HCT116 (cell line): ENCODE measurements around the gene CABYR. TPM values are rescaled to one million over a fixed set of nuclear protein-coding genes. Genes with fewer than 3 reads are reported as not detected.

ENCODE experiments used
- ATAC-seq: fragments of 200-7000 bp; cut with Tn5 transposase; 2 replicates; pipeline ENCODE4 v1.9.1; 2020; ENCODE audit warnings: mild to moderate bottlenecking, moderate library complexity
- BruUV-seq: library from RNA; stranded (reverse); fragments of 400-500 nt; replicated peaks from 2 replicates; lab custom pipeline; 2021; lab: Mats Ljungman, UMichigan
- CTCF ChIA-PET: fragments of 300-600 bp; sonication (Branson Sonifier 250); formaldehyde crosslinking; loops from one replicate; lab custom pipeline; 2021; ENCODE audit warnings: antibody characterized with exemption; lab: Charles Lee
- POLR2A ChIA-PET: fragments of 300-600, 350-600 bp; sonication (Branson Sonifier 250); formaldehyde crosslinking; loops from one replicate; lab custom pipeline; 2021; ENCODE audit warnings: antibody characterized with exemption; lab: Charles Lee
- RAD21 ChIA-PET, 2 experiments: fragments of 300-600 bp; sonication (Branson Sonifier 250); formaldehyde crosslinking; loops; one replicate each; lab custom pipeline; 2023; ENCODE audit warnings: low total read pairs in 2 of 2; ENCODE audit not compliant: uncharacterized antibody in 2 of 2, unreplicated experiment in 2 of 2, low non-redundant PET in 1 of 2; lab: Charles Lee
- DNase-seq: peaks from one replicate; pipeline ENCODE4 v3.0.0-alpha.2; 2010; ENCODE audit warnings: low read depth, low spot score
- H2AFZ ChIP-seq: fragments of 200-600 bp; shearing (Covaris generic), sonication (generic); 2 replicates; pipeline ENCODE4 v1.6.1; 2017; ENCODE audit warnings: low read depth, mixed run types, mixed read lengths, antibody characterized with exemption, low read length; ENCODE audit not compliant: poor library complexity, severe bottlenecking
- H3K27ac ChIP-seq: 2 replicates; pipeline ENCODE4 v1.5.1; 2012; ENCODE audit warnings: low read depth, low read length
- H3K27me3 ChIP-seq: fragments of 200-600 bp; sonication (generic); 2 replicates; pipeline ENCODE4 v1.6.1; 2016; ENCODE audit warnings: mixed run types, low read length, mixed read lengths; ENCODE audit not compliant: insufficient read depth
- H3K36me3 ChIP-seq, 2 experiments: fragments of 200-500 bp in 1 of 2; fragments of 200-600 bp in 1 of 2; sonication (Bioruptor generic) in 1 of 2; sonication (generic) in 1 of 2; 2 replicates each; pipeline versions ENCODE4 v1.5.1 to v1.6.1; 2014 to 2016; ENCODE audit warnings: low read length in 2 of 2, inconsistent platforms in 1 of 2, mixed read lengths in 1 of 2, mixed run types in 1 of 2; ENCODE audit not compliant: insufficient read depth in 2 of 2, control insufficient read depth in 1 of 2
- H3K4me1 ChIP-seq, 2 experiments: fragments of 200-600 bp in 1 of 2; sonication (generic) in 1 of 2; 2 replicates each; pipeline versions ENCODE4 v1.5.1 to v1.6.1; 2012 to 2017; ENCODE audit warnings: low read length in 2 of 2, inconsistent platforms in 1 of 2, mild to moderate bottlenecking in 1 of 2, mixed read lengths in 1 of 2, mixed run types in 1 of 2, moderate library complexity in 1 of 2; ENCODE audit not compliant: insufficient read depth in 2 of 2, control insufficient read depth in 1 of 2
- H3K4me2 ChIP-seq: fragments of 200-600 bp; sonication (generic); 2 replicates; pipeline ENCODE4 v1.6.1; 2017; ENCODE audit warnings: mixed run types, low read length, mixed read lengths
- H3K4me3 ChIP-seq, 2 experiments: fragments of 200-600 bp in 1 of 2; sonication (generic) in 1 of 2; replicated peaks in 1 of 2; 2 replicates each; pipeline ENCODE4 v1.5.1; 2011 to 2016; ENCODE audit warnings: low read length in 2 of 2, control low read depth in 1 of 2, low read depth in 1 of 2, mild to moderate bottlenecking in 1 of 2, mixed read lengths in 1 of 2, mixed run types in 1 of 2
- H3K79me2 ChIP-seq: fragments of 200-600 bp; sonication (generic); 2 replicates; pipeline ENCODE4 v1.6.1; 2017; ENCODE audit warnings: mild to moderate bottlenecking, mixed run types, low read length, moderate library complexity, mixed read lengths; ENCODE audit not compliant: insufficient read depth
- H3K9ac ChIP-seq: fragments of 200-600 bp; sonication (generic); 2 replicates; pipeline ENCODE4 v1.6.1; 2016; ENCODE audit warnings: low read length, mixed read lengths
- H3K9me2 ChIP-seq: fragments of 200-600 bp; sonication (generic), shearing (Covaris generic); 2 replicates; pipeline ENCODE4 v1.6.1; 2017; ENCODE audit warnings: mixed run types, mild to moderate bottlenecking, moderate library complexity; ENCODE audit not compliant: insufficient read depth
- H3K9me3 ChIP-seq, 2 experiments: fragments of 200-500 bp in 1 of 2; fragments of 200-600 bp in 1 of 2; sonication (Bioruptor generic) in 1 of 2; sonication (generic) in 1 of 2; 2 replicates each; pipeline ENCODE4 v1.6.1; 2014 to 2017; ENCODE audit warnings: low read length in 2 of 2, mixed read lengths in 2 of 2, inconsistent platforms in 1 of 2, low read depth in 1 of 2, mild to moderate bottlenecking in 1 of 2, mixed run types in 1 of 2, moderate library complexity in 1 of 2; ENCODE audit not compliant: control insufficient read depth in 1 of 2, insufficient read depth in 1 of 2
- H4K20me1 ChIP-seq: fragments of 200-600 bp; sonication (generic), shearing (Covaris generic); 2 replicates; pipeline ENCODE4 v1.6.1; 2017; ENCODE audit warnings: mixed run types, mild to moderate bottlenecking, moderate library complexity; ENCODE audit not compliant: insufficient read depth
- CEBPB ChIP-seq: IDR thresholded peaks from 2 replicates; pipeline ENCODE4 v1.6.1; 2012; ENCODE audit warnings: low read depth
- EGR1 ChIP-seq: IDR thresholded peaks from 2 replicates; pipeline ENCODE4 v1.6.1; 2012; ENCODE audit warnings: low read depth
- FOSL1 ChIP-seq: IDR thresholded peaks from 2 replicates; pipeline ENCODE4 v1.6.1; 2012; ENCODE audit warnings: low read depth
- JUND ChIP-seq: IDR thresholded peaks from 2 replicates; pipeline ENCODE4 v1.6.1; 2012
- REST ChIP-seq: IDR thresholded peaks from 2 replicates; pipeline ENCODE4 v1.6.1; 2012; ENCODE audit warnings: low read depth
- SP1 ChIP-seq: IDR thresholded peaks from 2 replicates; pipeline ENCODE4 v1.6.1; 2012; ENCODE audit warnings: low read depth
- SRF ChIP-seq: IDR thresholded peaks from 2 replicates; pipeline ENCODE4 v1.6.1; 2012; ENCODE audit warnings: low read depth
- YY1 ChIP-seq: IDR thresholded peaks from 2 replicates; pipeline ENCODE4 v1.6.1; 2011; ENCODE audit warnings: low read length, low read depth, moderate library complexity, mild to moderate bottlenecking; ENCODE audit not compliant: insufficient replicate concordance; ENCODE audit errors: extremely low read depth
- intact Hi-C: fragments of 100-400 bp; cut with micrococcal nuclease; formaldehyde crosslinking; loops from 2 replicates; pipeline ENCODE4 v1.10.0; 2022
- total RNA-seq: library from RNA; stranded (reverse); gene quantifications from one replicate; pipeline ENCODE4 v1.2.1, GENCODE V29; 2021; ENCODE audit not compliant: unreplicated experiment

Gene CABYR
- total RNA-seq, 1 experiment from 2014 or later, result not detected

DNA sequence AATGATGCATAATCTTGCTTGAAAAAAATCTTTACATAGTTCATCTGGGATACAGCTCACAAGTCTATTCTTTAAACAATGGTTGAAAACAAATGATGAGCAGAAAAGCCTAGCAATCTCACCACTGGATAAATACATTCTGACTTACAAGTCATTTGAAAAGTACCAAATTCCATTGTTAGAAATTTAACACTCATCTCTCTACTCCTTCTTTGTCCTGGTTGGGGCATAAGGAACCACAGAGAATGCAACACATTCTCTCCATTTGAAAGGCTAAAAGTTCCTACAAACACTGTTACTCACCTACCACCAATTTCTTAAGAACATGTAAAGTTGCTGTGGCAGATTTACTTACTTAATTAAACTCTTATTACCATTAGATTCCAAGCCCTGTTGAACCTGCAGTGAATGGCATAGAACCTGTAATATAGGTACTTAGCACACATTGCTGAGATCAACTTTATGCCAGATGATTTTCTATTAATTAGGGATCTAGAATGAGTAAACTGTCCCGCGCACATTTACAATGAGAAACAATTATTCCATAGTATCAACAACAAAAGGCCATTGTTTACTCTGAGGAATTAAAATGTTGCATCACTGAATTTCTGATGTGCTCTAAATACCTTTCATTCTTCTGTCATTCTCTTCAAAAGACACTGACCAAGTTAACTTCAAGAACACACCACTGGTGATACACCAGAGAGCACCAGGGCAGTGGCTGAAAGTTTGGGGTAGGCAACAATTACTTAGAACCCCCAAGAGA, 69.6 kb downstream of the CABYR start:
- intact Hi-C loops, result no loop called here
- peak; percentile 31; the same call in 1 of the 2 replicates for ATAC-seq

GRCh38 chr18:24209558-24209957, 70.7 kb downstream of the CABYR start:
- TF ChIP-seq REST (no peak), YY1 (no peak), SRF (no peak), SP1 (no peak), FOSL1 (peak; percentile 38; the same call in 1 of the 2 replicates), EGR1 (no peak), JUND (peak; percentile 40; the same call in 1 of the 2 replicates)
- Histone ChIP-seq H3K9me3 (no peaks in the 10 kb centered on the region), H3K79me2 (no peaks in the 10 kb centered on the region), H3K36me3 (no peaks in the 10 kb centered on the region), H4K20me1 (no peaks in the 10 kb centered on the region), H2AFZ (no peak overlapping the region), H3K9me2 (no peaks in the 10 kb centered on the region), H3K4me2 (peak overlapping the region; percentile 51), H3K27ac (peak overlapping the region; percentile 18; the same call in 1 of the 2 replicates), H3K4me1 (peaks cover 45 to 62% of the 10 kb centered on the region in 2 experiments), H3K4me3 (peak overlapping the region in 1 of 2 experiments; percentile 20; a peak in 2 of 4 replicates), H3K27me3 (no peaks in the 10 kb centered on the region), H3K9ac (no peak overlapping the region)
- ChIA-PET CTCF (no interaction called here), POLR2A (no interaction called here), RAD21 (no interaction called here)
- DNase-seq (peak; percentile 35), ATAC-seq (peak; percentile 49)
- intact Hi-C loops, result no loop called here
- BruUV-seq, result no TSS peak

More for the DNA sequence above, 69.6 kb downstream of the CABYR start:
- H3K27me3 ChIP-seq, result no peaks in the 10 kb centered on the region
- H3K27ac ChIP-seq, result no peak overlapping the region
- ChIA-PET POLR2A (interaction anchor here (0.6 kb wide), 1 partner anchor 319 kb away, joined by 4 read pairs; no protein-coding TSS in a partner anchor), RAD21 (no interaction called here), CTCF (no interaction called here)
- H4K20me1 ChIP-seq, result no peaks in the 10 kb centered on the region
- H3K9ac ChIP-seq, result no peak overlapping the region
- H3K79me2 ChIP-seq, result no peaks in the 10 kb centered on the region
- no peaks in the 10 kb centered on the region for H3K9me2 ChIP-seq
- peak; percentile 21 for DNase-seq
- no peak overlapping the region for H2AFZ ChIP-seq
- no peaks in the 10 kb centered on the region for H3K36me3 ChIP-seq
- no peak overlapping the region for H3K4me3 ChIP-seq
- H3K9me3 ChIP-seq, result no peaks in the 10 kb centered on the region
- H3K4me1 ChIP-seq, result peaks cover 34 to 51% of the 10 kb centered on the region in 2 experiments
- no TSS peak for BruUV-seq
- peak overlapping the region; percentile 51 for H3K4me2 ChIP-seq
- no peak; the same call in 1 of the 2 replicates for TF ChIP-seq SP1
- peak; percentile 33; the same call in 1 of the 2 replicates for TF ChIP-seq CEBPB
